GM18526 (cell line): ENCODE data around the gene RBM11.

ENCODE experiments used
- POLR2A ChIP-seq: IDR thresholded peaks from 3 replicates; pipeline ENCODE4 v1.6.1; 2011; ENCODE audit not compliant: insufficient read length; ENCODE audit errors: extremely low read depth

Gene RBM11

GRCh38 chr21:14260174-14260764, 44.3 kb downstream of the RBM11 start:
- no peak for TF ChIP-seq POLR2A

DNA sequence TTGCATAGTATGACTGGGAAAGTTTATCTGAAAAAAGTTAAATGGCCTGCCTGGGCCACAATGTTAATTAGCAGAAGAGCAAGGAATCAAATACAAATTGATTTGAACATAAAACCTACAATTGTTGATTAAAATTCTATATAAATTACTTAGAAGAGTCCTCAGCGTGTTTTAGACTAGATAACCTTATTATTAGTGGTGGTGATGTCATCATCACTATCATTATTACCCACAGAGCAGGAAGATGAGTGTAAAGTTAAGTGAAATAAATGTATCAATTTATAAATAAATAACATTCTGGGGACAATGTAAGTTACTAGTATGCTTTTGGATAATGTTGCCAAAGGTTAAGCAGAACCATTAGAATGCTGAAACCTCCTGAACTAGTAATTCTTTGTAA, 46.1 kb downstream of the RBM11 start:
- no peak for TF ChIP-seq POLR2A

DNA sequence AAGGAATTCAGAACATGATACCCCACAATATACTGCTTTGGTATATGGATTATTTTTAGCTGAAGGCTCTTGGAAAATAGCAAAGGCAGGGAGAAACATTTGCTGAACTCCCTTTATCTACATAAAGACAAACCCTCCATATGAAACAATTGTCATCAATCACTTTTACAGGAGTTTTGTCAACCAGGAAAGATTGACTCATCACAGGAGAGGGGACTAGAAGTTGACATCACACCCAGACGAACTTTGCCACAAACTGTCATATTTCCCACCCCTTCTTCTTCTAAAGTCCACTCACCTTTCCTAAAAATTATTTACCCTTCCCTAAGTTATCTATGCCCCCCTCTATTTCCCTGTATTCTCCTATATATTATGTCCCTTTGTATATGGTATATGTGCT, 47.9 kb downstream of the RBM11 start:
- TF ChIP-seq POLR2A = no peak

DNA sequence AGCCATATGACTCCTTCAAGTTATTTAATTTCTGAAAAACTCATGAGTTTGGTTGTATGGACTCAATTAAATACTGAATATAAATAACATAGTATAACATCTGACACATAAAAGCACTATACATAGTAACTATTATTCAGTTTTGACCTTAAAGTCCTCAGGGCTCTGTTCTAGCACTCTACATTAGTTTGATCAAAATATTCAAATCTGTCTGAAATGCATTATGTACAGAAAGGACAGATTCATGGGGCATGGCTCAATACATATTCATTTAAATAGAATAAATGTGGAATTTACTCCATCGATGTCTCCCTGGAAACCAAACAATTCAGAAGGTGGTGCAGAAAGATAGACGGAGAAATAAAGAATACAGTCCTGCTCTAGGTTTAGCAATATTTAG, 49.1 kb downstream of the RBM11 start:
- TF ChIP-seq POLR2A = no peak

DNA sequence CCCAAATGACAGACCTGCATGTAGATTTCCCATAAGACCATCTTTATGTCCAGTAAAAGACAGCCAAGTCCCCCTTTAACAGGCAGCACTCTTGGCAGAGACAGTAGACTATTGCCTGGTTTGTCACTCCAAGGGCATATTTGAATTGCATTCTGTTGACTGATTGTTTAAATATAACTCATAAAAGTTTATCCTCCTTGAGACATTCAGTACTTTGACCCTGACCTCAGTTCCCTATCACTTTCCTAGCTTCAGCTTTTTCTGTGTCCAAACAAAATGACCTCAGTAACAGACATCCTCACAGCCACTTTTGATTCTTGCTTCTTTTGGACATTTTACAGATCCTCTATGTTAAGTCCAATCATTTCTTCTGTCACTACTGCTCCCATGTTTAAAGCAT, 51.1 kb downstream of the RBM11 start:
- no peak for TF ChIP-seq POLR2A

DNA sequence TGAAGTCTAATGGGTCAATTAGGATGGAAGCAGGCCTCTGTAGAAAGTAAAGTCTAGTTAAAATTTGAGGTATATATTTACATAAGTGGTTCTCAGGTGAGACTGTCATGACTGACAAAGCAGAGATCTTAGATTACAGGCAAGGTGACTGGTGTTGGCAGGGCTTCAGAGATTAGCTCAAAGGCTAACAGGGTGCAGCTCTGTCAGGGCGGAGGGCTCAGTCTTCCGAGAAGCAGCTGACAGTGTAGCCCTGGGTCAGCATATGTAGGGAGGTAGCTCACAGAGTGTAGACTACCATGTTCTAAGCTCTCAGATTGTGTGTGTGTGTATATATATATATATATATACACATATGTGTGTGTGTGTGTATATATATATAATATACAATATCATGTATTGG, 54.7 kb downstream of the RBM11 start:
- no peak for TF ChIP-seq POLR2A

DNA sequence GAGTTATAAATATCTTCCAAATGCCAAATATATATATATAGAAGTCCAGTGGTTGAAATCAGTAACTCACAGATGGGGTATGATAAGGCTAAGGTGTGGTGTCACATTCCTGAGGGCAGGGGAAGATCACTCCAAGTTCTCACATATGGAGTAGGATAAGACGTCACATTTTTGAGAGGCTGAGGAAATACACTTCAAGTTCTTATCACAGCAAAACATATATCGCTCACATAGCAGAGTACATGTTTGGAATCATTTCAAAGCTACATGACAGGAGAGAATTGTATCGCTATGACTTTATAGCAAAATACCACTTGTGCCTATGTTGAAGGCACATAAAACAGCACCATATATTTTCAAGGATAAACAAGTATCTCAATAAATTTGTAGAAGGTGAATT, 55.1 kb downstream of the RBM11 start:
- TF ChIP-seq POLR2A = no peak

DNA sequence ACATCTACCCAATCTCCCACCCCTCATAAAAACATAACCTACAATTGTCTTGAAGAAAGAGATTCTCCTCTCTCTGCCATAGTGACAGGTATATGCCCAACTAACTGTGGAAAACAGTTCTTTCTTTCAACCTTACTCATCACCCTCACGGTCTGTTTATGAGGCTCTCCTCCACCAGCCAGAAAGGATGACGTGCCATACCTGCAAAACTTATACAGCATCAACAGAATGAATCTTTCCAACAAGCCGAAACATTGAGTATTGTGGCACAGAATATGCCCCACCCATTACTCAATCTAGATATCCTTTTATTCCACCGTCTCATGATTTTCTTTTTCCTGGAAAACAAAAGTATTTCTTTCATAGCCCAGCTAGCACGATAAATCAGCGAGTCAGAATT, 55.7 kb downstream of the RBM11 start:
- no peak for TF ChIP-seq POLR2A

- no peak for TF ChIP-seq POLR2A
These were observed 58.0 kb downstream of the RBM11 start for GRCh38 chr21:14273736-14274538.

- no peak for TF ChIP-seq POLR2A
These were observed 59.8 kb downstream of the RBM11 start for GRCh38 chr21:14275702-14276205.
